ENCODE measurements around the gene EYA2.

GRCh38 chr20:47019121-47019824 is 124.6 kb downstream of the EYA2 start:
- no peak for TF ChIP-seq CTCF (IDR thresholded peaks at IDR 0.05)
- no peak for TF ChIP-seq POLR2A (IDR thresholded peaks at IDR 0.05)
- peak; percentile 90 for TF ChIP-seq POLR2AphosphoS5 (IDR thresholded peaks at IDR 0.05)
- no peak for TF ChIP-seq EP300 (IDR thresholded peaks at IDR 0.05)

Data from gastroesophageal sphincter (tissue), 3 donors.